IMR-90 (cell line): ENCODE measurements around the gene LILRA6. TPM values are rescaled to one million over a fixed set of nuclear protein-coding genes. Genes with fewer than 3 reads are reported as not detected.

ENCODE experiments used
- ATAC-seq: fragments of 200-7000 bp; cut with Tn5 transposase; 2 replicates; pipeline ENCODE4 v1.9.1; 2020; ENCODE audit warnings: low read depth, mild to moderate bottlenecking, moderate library complexity
- BruUV-seq: library from RNA; stranded (reverse); fragments of 400-500 nt; replicated peaks from 2 replicates; lab custom pipeline; 2021; lab: Mats Ljungman, UMichigan
- CTCF ChIA-PET: fragments of 300-600 bp; formaldehyde crosslinking; extraction: SDS; loops from one replicate; lab custom pipeline; 2021; ENCODE audit warnings: antibody characterized with exemption; lab: Yijun Ruan, JAX
- POLR2A ChIA-PET: fragments of 300-600 bp; sonication (Branson Sonifier 250); formaldehyde crosslinking; loops from one replicate; lab custom pipeline; 2022; ENCODE audit warnings: antibody characterized with exemption; ENCODE audit not compliant: unreplicated experiment; lab: Charles Lee
- DNase-seq: peaks from one replicate; pipeline ENCODE4 v3.0.0; 2013
- H2AFZ ChIP-seq: replicated peaks from 2 replicates; pipeline ENCODE3; 2013; ENCODE audit warnings: low read length, mild to moderate bottlenecking; ENCODE audit not compliant: poor library complexity
- H2AK5ac ChIP-seq: 2 replicates; pipeline ENCODE4 v1.6.1; 2013; ENCODE audit warnings: low read depth, low read length, inconsistent platforms
- H2AK9ac ChIP-seq: replicated peaks from 2 replicates; pipeline ENCODE3; 2013; ENCODE audit warnings: mild to moderate bottlenecking, low read depth, low read length, moderate library complexity; ENCODE audit not compliant: poor library complexity
- H2BK120ac ChIP-seq: 2 replicates; pipeline ENCODE4 v1.6.1; 2013; ENCODE audit warnings: low read depth, low read length, inconsistent platforms
- H2BK15ac ChIP-seq: 3 replicates; pipeline ENCODE4 v1.6.1; 2013; ENCODE audit warnings: low read depth, low read length, inconsistent platforms
- H2BK20ac ChIP-seq: 2 replicates; pipeline ENCODE4 v1.6.1; 2013; ENCODE audit warnings: low read depth, mild to moderate bottlenecking, inconsistent platforms, low read length, moderate library complexity
- H2BK5ac ChIP-seq: 2 replicates; pipeline ENCODE4 v1.6.1; 2013; ENCODE audit warnings: mild to moderate bottlenecking, low read depth, low read length, inconsistent platforms; ENCODE audit not compliant: poor library complexity, severe bottlenecking
- H3K14ac ChIP-seq: replicated peaks from 2 replicates; pipeline ENCODE4 v1.6.1; 2013; ENCODE audit warnings: low read depth, low read length, inconsistent platforms
- H3K18ac ChIP-seq: 2 replicates; pipeline ENCODE4 v1.6.1; 2013; ENCODE audit warnings: low read depth, low read length, control low read depth
- H3K23ac ChIP-seq: 2 replicates; pipeline ENCODE4 v1.6.1; 2013; ENCODE audit warnings: low read depth, low read length, inconsistent platforms
- H3K27ac ChIP-seq: 2 replicates; pipeline ENCODE4 v1.5.1; 2013; ENCODE audit warnings: mild to moderate bottlenecking, control low read depth, low read length; ENCODE audit not compliant: insufficient read depth
- H3K27me3 ChIP-seq: 2 replicates; pipeline ENCODE4 v1.6.1; 2013; ENCODE audit warnings: low read length; ENCODE audit not compliant: control insufficient read depth, insufficient read depth
- H3K36me3 ChIP-seq: 2 replicates; pipeline ENCODE4 v1.6.1; 2013; ENCODE audit warnings: low read length, mixed read lengths; ENCODE audit not compliant: control insufficient read depth, insufficient read depth
- H3K4ac ChIP-seq: 2 replicates; pipeline ENCODE4 v1.6.1; 2013; ENCODE audit warnings: low read depth, low read length, inconsistent platforms
- H3K4me1 ChIP-seq: 2 replicates; pipeline ENCODE4 v1.6.1; 2013; ENCODE audit warnings: low read length, mixed read lengths; ENCODE audit not compliant: control insufficient read depth, insufficient read depth
- H3K4me2 ChIP-seq: 2 replicates; pipeline ENCODE4 v1.6.1; 2013; ENCODE audit warnings: low read depth, mild to moderate bottlenecking, control low read depth, low read length, moderate library complexity
- H3K4me3 ChIP-seq: 2 replicates; pipeline ENCODE4 v1.5.1; 2013; ENCODE audit warnings: low read depth, mild to moderate bottlenecking, control low read depth, low read length, moderate library complexity; ENCODE audit not compliant: insufficient read depth
- H3K56ac ChIP-seq: 2 replicates; pipeline ENCODE4 v1.6.1; 2013; ENCODE audit warnings: low read length, inconsistent platforms; ENCODE audit not compliant: insufficient read depth; ENCODE audit errors: extremely low read depth
- H3K79me1 ChIP-seq, 2 experiments: 2 replicates each; pipeline ENCODE4 v1.6.1; 2013; ENCODE audit warnings: low read length in 2 of 2, inconsistent platforms in 1 of 2, low read depth in 1 of 2
- H3K9ac ChIP-seq: 2 replicates; pipeline ENCODE4 v1.6.1; 2013; ENCODE audit warnings: low read depth, low read length, control low read depth
- H3K9me1 ChIP-seq: 2 replicates; pipeline ENCODE4 v1.6.1; 2013; ENCODE audit warnings: low read length, inconsistent platforms; ENCODE audit not compliant: insufficient read depth
- H3K9me3 ChIP-seq: 2 replicates; pipeline ENCODE4 v1.6.1; 2013; ENCODE audit warnings: low read length; ENCODE audit not compliant: control insufficient read depth, insufficient read depth
- H4K20me1 ChIP-seq: 2 replicates; pipeline ENCODE4 v1.6.1; 2013; ENCODE audit warnings: low read length, inconsistent platforms; ENCODE audit not compliant: insufficient read depth
- H4K5ac ChIP-seq: 2 replicates; pipeline ENCODE4 v1.6.1; 2013; ENCODE audit warnings: mild to moderate bottlenecking, low read depth, low read length, control low read depth
- H4K8ac ChIP-seq, 2 experiments: 2 replicates each; pipeline ENCODE4 v1.6.1; 2013; ENCODE audit warnings: low read depth in 2 of 2, low read length in 2 of 2, control low read depth in 1 of 2, inconsistent platforms in 1 of 2
- H4K91ac ChIP-seq: 2 replicates; pipeline ENCODE4 v1.6.1; 2013; ENCODE audit warnings: low read depth, low read length, inconsistent platforms; ENCODE audit not compliant: insufficient read depth
- BHLHE40 ChIP-seq: fragments of 150-350 bp; IDR thresholded peaks from 2 replicates; pipeline ENCODE4 v1.6.1; 2016; ENCODE audit warnings: mild to moderate bottlenecking, low read depth, low read length
- CEBPB ChIP-seq: IDR thresholded peaks from 2 replicates; pipeline ENCODE4 v1.6.1; 2012; ENCODE audit warnings: low read depth, low read length, improper control_type of control experiment
- CHD1 ChIP-seq: IDR thresholded peaks from 2 replicates; pipeline ENCODE4 v1.6.1; 2012; ENCODE audit warnings: low read depth, low read length, improper control_type of control experiment
- FOS ChIP-seq: fragments of 150-350 bp; IDR thresholded peaks from 2 replicates; pipeline ENCODE4 v1.6.1; 2016; ENCODE audit warnings: low read depth, low read length
- MAFK ChIP-seq: IDR thresholded peaks from 2 replicates; pipeline ENCODE4 v1.6.1; 2012; ENCODE audit warnings: low read depth, low read length, improper control_type of control experiment
- MAZ ChIP-seq: IDR thresholded peaks from 2 replicates; pipeline ENCODE4 v1.6.1; 2012; ENCODE audit warnings: low read depth, mild to moderate bottlenecking, low read length, improper control_type of control experiment, moderate library complexity, borderline replicate concordance
- MXI1 ChIP-seq: IDR thresholded peaks from 2 replicates; pipeline ENCODE4 v1.6.1; 2012; ENCODE audit warnings: low read depth, mild to moderate bottlenecking, low read length, moderate library complexity, borderline replicate concordance
- NFE2L2 ChIP-seq: fragments of 150-350 bp; IDR thresholded peaks from 2 replicates; pipeline ENCODE4 v1.6.1; 2016; ENCODE audit warnings: low read depth, mild to moderate bottlenecking, low read length
- POLR2A ChIP-seq: IDR thresholded peaks from 2 replicates; pipeline ENCODE4 v1.6.1; 2012; ENCODE audit warnings: mild to moderate bottlenecking, low read depth, low read length
- RAD21 ChIP-seq: IDR thresholded peaks from 2 replicates; pipeline ENCODE4 v1.6.1; 2012; ENCODE audit warnings: low read length, improper control_type of control experiment
- RCOR1 ChIP-seq: IDR thresholded peaks from 2 replicates; pipeline ENCODE4 v1.6.1; 2012; ENCODE audit warnings: mild to moderate bottlenecking, low read length, improper control_type of control experiment; ENCODE audit not compliant: insufficient replicate concordance
- RFX5 ChIP-seq: IDR thresholded peaks from 2 replicates; pipeline ENCODE4 v1.8.0; 2012; ENCODE audit warnings: low read depth, mild to moderate bottlenecking, low read length, moderate library complexity
- SMC3 ChIP-seq: fragments of 150-350 bp; IDR thresholded peaks from 2 replicates; pipeline ENCODE4 v1.6.1; 2016; ENCODE audit warnings: low read depth, mild to moderate bottlenecking, antibody characterized with exemption, low read length, moderate library complexity
- WGBS, 2 experiments: methylation state at CpG; one replicate each; pipeline versions ENCODE4 v1.1.5 to v1.1.7; 2013; ENCODE audit warnings: missing lambda C conversion rate in 2 of 2; ENCODE audit not compliant: insufficient read length in 1 of 2; ENCODE audit errors: extremely low coverage in 2 of 2; 5-methylcytosine and 5-hydroxymethylcytosine counted together
- dilution Hi-C: fragments of 300-500 bp; cut with HindIII; formaldehyde crosslinking; loops from one replicate; pipeline ENCODE4 v1.14.3; 2018; ENCODE audit warnings: low sequenced_read_pairs; ENCODE audit not compliant: unreplicated experiment
- in situ Hi-C: fragments of 300-500 bp; cut with MboI; formaldehyde crosslinking; loops from 3 replicates; pipeline ENCODE4 v1.14.3; 2019; ENCODE audit warnings: low sequenced_read_pairs, inconsistent platforms, mixed read lengths
- intact Hi-C: fragments of 100-400 bp; cut with micrococcal nuclease; formaldehyde crosslinking; loops from 2 replicates; pipeline ENCODE4 v1.10.0; 2022
- polyA plus RNA-seq, 3 experiments: library from polyadenylated mRNA; depleted of rRNA; stranded (reverse); fragments of >200 nt; gene quantifications; 2 replicates each; pipeline ENCODE4 v1.2.3, GENCODE V29; 2012; ENCODE audit warnings: low replicate concordance in 1 of 3
- total RNA-seq: library from RNA; depleted of rRNA; stranded (reverse); fragments of >200 nt; gene quantifications from 2 replicates; pipeline ENCODE4 v1.2.3, GENCODE V29; 2012
- TF ChIP-seq, protein P1 (sequence below): conservative IDR thresholded peaks from 2 replicates; pipeline ENCODE4 v1.5.1; 2012; ENCODE audit warnings: mild to moderate bottlenecking, low read depth, low read length, improper control_type of control experiment
- TF ChIP-seq, protein P2 (sequence below): fragments of 150-350 bp; IDR thresholded peaks from 2 replicates; pipeline ENCODE4 v1.6.1; 2016; ENCODE audit warnings: low read depth, mild to moderate bottlenecking, low read length, moderate library complexity, borderline replicate concordance
- TF ChIP-seq, protein P3 (sequence below): fragments of 150-350 bp; IDR thresholded peaks from 2 replicates; pipeline ENCODE4 v1.6.1; 2017; ENCODE audit warnings: mild to moderate bottlenecking, antibody characterized with exemption, low read length, low read depth

Gene LILRA6
- total and polyA plus RNA-seq, 2 of the 4 experiments (the other 2 are of a cell fraction), result not detected

DNA sequence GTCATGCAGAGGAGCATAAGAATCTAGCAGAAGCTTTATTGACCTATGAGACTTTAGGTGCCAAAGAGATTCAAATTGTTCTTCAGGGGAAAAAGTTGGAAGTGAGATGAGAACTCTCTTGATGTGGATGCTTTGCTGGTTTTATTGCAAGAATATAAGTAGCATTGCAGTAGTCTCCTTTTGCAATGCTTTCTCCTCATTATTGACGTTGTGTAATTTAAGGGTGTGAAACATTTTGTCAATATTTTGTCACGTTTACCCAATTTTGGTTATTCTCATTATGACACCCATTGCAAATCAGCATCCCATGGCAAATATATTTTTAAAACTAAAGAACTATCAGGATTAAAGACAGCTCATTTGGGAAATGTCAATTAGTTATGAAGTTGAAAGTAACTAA is 26.3 kb upstream of the LILRA6 start:
- no peak overlapping the region for H2AK9ac ChIP-seq
- no TSS peak for BruUV-seq
- H3K4ac ChIP-seq, result no peak overlapping the region
- no peaks in the 10 kb centered on the region for H3K9me1 ChIP-seq
- H2BK20ac ChIP-seq, result no peak overlapping the region
- TF ChIP-seq, protein P1, sequence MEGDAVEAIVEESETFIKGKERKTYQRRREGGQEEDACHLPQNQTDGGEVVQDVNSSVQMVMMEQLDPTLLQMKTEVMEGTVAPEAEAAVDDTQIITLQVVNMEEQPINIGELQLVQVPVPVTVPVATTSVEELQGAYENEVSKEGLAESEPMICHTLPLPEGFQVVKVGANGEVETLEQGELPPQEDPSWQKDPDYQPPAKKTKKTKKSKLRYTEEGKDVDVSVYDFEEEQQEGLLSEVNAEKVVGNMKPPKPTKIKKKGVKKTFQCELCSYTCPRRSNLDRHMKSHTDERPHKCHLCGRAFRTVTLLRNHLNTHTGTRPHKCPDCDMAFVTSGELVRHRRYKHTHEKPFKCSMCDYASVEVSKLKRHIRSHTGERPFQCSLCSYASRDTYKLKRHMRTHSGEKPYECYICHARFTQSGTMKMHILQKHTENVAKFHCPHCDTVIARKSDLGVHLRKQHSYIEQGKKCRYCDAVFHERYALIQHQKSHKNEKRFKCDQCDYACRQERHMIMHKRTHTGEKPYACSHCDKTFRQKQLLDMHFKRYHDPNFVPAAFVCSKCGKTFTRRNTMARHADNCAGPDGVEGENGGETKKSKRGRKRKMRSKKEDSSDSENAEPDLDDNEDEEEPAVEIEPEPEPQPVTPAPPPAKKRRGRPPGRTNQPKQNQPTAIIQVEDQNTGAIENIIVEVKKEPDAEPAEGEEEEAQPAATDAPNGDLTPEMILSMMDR, result no peak
- TF ChIP-seq MAZ (no peak), MXI1 (no peak), NFE2L2 (no peak), BHLHE40 (no peak), RCOR1 (no peak), SMC3 (no peak), MAFK (no peak), POLR2A (no peak), RAD21 (no peak), CEBPB (no peak), CHD1 (no peak), RFX5 (no peak), FOS (no peak)
- TF ChIP-seq, protein P2, sequence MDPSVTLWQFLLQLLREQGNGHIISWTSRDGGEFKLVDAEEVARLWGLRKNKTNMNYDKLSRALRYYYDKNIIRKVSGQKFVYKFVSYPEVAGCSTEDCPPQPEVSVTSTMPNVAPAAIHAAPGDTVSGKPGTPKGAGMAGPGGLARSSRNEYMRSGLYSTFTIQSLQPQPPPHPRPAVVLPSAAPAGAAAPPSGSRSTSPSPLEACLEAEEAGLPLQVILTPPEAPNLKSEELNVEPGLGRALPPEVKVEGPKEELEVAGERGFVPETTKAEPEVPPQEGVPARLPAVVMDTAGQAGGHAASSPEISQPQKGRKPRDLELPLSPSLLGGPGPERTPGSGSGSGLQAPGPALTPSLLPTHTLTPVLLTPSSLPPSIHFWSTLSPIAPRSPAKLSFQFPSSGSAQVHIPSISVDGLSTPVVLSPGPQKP, result no peak
- TF ChIP-seq, protein P3, sequence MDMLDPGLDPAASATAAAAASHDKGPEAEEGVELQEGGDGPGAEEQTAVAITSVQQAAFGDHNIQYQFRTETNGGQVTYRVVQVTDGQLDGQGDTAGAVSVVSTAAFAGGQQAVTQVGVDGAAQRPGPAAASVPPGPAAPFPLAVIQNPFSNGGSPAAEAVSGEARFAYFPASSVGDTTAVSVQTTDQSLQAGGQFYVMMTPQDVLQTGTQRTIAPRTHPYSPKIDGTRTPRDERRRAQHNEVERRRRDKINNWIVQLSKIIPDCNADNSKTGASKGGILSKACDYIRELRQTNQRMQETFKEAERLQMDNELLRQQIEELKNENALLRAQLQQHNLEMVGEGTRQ, result no peak
- H3K9ac ChIP-seq, result no peak overlapping the region
- in situ Hi-C loops (no loop called here), intact Hi-C loops (no loop called here), dilution Hi-C loops (no loop called here)
- no peak overlapping the region for H2BK15ac ChIP-seq
- H2AK5ac ChIP-seq, result no peak overlapping the region
- no peaks in the 10 kb centered on the region for H3K4me1 ChIP-seq
- no peak overlapping the region for H3K14ac ChIP-seq
- H3K36me3 ChIP-seq, result no peaks in the 10 kb centered on the region
- no peak overlapping the region for H3K4me2 ChIP-seq
- no peaks in the 10 kb centered on the region for H4K20me1 ChIP-seq
- no peak overlapping the region for H3K23ac ChIP-seq
- no peak overlapping the region for H4K8ac ChIP-seq
- DNase-seq (no peak), ATAC-seq (no peak)
- H3K4me3 ChIP-seq, result no peak overlapping the region
- no peak overlapping the region for H3K18ac ChIP-seq
- CTCF ChIA-PET, result no interaction called here
- no peak overlapping the region for H4K5ac ChIP-seq
- no peaks in the 10 kb centered on the region for H3K27me3 ChIP-seq
- no peak overlapping the region for H2BK120ac ChIP-seq
- WGBS, 2 experiments, result no CpG with 5 or more reads among the region's 2 CpGs
- no peaks in the 10 kb centered on the region for H3K9me3 ChIP-seq
- H4K91ac ChIP-seq, result no peak overlapping the region
- POLR2A ChIA-PET, result no interaction called here
- no peak overlapping the region for H2AFZ ChIP-seq
- no peaks in the 10 kb centered on the region for H3K79me1 ChIP-seq
- H2BK5ac ChIP-seq, result no peak overlapping the region
- H3K56ac ChIP-seq, result no peak overlapping the region
- no peak overlapping the region for H3K27ac ChIP-seq
